ENCODE measurements around the gene SCARB2.
A peak's percentile ranks its signal among the peaks of the same experiment; 100 is the strongest.

Gene SCARB2

DNA sequence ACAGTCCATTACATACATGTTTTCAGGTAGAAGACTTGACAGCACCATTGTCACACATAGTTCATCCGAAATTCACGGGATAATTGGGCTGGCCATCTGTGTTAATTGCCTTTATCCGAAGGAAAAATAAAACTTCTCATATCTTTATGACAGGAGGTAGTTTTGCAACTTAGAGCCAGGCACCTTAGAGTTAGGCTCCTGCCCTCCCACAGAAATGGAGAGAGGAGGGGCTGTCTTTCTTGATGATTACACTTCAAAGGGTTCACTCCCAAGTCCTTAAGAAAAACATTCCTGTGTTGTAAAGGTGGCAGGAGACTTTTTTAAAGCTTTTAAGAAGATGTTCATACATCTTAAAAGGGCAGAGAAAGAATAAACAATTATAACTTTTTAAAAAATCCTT lies 10.5 kb upstream of the SCARB2 start:
- DNase-seq, result no peak

DNA sequence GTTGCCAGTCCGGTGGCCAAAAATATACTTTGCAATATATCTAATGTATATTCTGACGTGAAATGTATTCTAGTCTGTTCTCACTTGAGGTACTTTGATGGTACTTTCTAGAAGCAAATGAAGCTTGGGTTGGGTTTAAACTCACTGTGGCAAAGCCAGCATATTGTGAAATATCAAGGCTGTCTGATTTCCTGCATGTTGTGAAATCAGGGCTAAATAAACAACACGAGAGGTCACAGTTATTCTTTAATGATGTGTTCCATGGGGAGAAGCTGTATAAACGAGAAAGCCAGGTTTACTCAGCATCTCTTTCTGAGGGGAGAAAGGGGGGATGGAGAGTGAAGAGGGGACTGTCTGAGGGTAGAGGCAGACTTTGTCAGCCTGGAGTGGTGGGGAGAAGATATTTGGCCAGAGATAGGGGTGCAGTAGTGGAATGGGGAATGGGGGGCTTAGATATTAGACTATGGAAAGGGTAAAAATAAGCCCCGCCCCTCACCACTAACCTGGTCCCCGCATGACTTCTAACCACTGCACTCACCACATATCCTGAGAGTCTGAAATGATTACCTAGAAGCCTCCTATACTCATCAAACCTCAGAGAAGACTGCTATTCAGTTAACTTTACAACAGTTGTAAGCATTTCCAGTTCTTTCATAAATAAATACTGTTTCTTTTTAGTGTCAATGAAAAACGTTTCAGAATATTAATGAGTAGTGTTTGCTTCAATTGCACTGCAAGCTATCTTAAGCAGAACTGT lies 5.9 kb upstream of the SCARB2 start:
- DNase-seq, result no peak

DNA sequence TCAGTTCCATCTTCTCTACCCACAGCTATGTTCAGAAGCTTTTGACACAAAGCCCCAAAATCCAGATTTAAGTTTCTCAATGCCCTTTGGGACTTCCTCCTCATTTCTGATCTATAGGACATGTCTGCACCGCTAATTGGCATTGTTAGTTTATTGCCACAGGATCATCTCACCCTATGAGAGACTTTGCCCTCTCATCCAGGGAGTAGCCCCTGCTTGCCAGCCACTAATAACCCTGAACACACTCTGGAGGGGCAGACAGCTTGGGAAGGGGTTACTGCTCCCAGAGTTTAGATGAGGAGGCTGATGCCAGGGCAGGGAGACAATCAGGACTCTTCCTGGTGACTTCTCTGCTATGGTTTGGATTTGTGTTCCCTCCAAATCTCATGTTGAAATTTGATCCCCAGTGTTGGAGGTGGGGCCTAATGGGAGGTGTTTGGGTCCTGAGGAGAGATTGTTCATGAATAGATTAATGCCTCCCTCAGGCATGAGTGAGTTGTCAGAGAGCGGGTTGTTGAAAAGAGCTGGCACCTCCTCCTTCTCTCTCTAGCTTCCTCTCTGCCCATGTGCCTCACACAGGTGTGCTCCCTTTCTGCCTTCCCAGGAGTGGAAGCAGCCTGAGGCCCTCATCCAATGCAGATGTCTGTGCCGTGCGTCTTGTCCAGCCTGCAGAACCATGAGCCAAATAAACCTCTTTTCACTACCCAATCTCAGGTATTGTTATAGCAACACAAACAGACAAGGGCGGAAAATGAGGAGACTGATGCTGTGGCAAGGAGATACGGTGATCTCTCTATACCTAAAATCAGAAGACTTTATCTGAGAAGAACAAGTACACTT lies 3.6 kb upstream of the SCARB2 start:
- DNase-seq, result no peak

DNA sequence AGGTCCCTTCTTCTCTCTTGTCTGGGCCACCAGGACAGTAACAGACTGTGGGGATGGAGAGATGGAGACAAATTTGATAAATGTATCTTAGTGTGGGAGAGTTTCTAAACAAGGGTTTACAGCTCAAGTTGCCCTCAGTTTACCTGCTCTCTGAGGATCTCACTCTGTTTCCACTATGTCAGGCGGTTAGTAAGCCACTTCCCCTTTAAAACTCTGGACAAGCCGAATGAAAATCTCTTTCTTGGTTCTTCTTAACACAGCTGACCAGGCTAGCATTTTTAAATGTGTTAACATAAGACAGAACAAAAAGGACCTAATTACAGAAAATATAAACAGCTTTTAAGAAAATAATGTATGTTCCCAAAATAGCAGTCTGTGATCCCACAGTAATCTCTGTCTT lies 2.9 kb upstream of the SCARB2 start:
- no peak for DNase-seq

DNA sequence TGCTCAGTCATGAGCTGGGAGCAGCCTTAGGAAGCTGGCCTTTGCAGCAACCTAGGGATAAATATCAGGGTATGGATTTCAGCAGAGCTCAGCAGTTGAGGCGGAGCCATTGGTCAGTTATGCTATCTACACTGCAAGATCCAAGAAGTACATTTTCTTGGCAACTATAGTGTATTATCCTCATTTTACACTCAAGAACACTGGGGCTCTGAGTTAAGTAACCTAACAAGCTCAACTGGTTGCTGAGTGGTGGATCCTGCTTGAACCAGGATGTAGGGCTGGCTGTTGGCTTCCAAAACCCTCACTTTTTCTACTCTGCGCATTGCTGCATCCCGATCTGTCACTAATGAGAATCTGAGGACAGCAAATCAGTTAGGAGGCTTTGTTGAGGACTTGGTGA lies 1.5 kb upstream of the SCARB2 start:
- DNase-seq, result no peak

DNA sequence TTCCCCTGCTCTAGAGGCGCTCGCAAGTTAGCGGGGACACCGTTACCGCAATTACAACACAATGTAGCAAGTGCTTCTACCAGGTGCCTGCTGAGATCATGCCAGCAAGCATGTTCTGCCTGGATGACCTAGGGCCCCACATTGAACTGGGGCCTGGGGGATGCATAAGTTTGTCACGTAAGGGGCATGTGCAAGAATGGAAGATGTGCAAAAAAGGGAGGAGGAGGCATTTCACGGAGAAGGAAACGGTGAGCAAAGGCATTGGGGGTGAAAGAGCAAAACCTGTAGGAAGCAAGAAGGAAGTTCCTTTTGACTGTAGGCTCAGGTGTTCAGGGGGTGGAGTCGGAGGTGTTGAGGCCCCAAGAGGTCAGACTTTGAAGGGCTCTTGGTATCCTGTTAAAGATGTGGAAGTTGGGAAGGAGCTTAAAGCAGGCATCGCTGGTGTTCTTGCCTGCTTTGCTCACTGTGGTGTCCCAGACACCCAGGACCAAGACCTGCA lies 602 bp upstream of the SCARB2 start:
- DNase-seq, result no peak

DNA sequence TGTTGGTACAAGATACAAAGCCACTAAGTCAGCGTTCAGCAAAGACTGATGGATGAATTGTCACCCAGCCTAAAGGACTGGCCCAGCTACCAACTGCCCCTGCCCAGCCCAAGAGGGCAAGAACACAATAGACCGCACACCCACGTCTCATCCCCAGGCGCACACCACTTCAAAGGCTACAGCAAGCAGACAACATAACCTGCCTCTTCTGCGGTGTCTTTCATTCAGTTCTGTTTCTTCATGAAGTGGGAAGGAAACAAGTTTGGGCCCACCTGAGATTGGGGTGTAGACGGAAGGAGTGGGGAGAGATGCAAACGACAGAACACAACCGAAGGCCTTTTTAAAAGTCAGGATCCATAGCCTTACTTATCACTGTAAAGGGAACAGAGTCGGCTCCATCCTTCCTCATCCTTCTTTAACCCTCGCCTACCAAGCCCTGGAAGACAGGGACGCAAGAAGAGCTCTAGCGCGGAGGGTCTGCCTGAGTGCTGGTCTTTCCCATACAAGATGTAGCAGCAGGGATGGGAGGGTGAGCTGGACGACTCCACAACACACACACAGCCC lies 691 bp downstream of the SCARB2 start:
- no peak for DNase-seq

DNA sequence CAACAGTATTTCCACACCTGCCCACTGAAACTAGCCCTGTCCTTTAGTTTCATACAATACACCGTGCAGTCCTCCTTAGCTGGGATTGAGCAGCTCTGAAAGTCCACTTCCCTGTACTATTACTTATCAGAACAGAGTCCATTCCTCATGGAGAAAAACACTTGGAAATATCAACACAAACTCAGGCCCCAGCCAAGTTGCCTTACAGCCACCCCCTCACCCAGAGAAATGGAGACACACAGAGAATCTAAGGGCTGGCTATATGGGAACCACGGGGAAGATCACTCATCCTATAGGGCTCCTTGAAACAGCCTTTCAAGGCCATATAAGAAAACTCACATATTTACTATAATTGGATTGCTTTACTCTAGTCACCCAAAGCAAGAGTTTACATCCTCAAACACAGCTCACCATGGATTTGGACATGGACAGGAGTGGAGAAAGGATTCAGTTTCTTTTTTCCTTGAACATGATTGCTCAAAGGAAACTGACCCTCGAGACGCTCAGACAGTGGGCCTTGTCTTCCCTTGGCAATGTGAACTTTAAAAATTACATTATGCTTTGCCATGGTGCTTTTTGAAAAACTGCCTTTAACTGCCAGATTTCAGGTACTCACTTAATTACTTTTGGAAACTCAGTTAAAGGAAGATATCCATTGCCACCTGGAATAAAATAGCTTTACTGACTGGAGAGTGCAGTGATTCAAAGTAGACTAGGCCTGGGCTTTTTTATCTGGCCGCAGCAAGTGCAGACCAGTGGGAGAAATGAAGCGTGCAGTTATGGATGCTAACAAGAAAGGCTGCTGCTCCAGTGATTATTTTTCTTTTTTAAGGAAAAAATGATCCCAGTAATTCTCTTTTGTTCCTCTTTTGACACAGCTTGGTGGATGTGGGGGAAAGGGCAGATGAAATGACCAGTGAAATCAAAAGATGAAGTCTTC lies 1.6 kb downstream of the SCARB2 start:
- no peak for DNase-seq

DNA sequence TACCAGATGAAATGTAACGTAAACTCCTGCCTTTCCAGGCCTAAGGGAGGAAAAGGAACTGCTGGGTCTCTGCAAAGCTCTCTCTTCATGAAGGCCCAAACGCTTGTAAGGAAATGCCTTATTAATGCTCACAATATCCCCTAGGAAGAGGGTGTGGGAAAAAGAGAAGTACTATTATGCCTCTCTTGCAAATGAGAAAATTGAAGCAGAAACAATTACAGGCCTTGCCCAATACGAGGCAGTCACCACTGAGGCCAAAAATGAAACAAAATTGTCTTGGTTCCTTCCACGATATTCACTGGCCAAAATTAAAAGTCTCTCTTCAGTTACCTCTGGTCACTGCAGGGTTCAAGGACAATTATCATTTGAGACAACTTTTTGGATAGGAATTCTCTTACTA lies 3.2 kb downstream of the SCARB2 start:
- DNase-seq, result no peak

DNA sequence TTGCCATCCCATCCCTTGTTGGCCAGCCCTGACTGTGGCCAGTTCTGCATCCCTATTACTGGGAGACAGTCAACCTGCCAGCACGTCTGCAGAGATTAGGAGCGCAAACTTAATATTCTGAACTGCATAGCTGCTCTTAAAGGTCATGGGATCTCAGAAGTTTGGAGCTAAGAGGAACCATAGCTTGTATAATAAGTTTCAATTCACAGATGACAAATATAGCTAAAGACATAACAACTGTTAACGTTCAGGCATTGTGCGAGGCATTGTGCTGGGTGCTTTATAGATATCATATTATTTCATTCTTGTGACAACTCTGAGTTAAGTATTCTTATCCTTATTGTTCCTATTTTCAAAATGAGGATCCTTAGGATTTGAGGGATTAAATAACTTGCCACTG lies 3.7 kb downstream of the SCARB2 start:
- no peak for DNase-seq

DNA sequence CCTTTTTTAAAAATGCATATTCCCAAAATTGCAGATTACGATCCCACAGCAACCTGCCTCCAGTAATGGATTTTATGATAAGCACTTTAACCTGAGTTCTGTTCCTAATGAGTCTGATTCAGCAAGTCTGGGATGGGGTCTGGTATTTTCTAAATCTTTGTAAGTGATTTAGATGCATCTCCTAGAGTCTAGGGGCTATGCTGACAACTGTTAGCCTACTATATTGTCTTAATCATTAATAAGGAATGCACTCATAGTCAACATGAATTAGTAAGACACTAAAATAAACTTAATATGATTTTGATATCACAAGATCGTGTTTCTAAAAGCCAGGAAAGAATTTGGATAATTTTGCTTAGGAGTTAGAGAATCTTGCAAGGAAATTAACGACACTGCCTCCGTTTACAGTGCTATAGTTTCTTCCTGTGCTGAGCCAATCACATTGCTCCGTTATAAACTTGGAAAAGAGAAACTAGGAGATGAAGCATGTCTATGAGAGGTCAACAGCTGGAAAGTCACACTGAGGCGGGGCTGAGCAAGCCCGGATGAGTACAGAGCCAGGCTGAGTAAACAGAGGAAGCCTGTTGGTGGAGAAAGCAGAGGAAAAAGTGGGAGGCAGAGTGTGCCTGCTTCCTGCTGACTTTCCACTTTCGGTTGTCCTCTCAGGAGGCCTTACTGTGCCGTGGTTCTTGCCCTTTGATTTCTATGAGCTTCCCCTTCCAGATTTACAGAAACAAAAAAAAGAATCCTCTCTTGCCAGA lies 5.4 kb downstream of the SCARB2 start:
- peak; percentile 77 for DNase-seq

DNA sequence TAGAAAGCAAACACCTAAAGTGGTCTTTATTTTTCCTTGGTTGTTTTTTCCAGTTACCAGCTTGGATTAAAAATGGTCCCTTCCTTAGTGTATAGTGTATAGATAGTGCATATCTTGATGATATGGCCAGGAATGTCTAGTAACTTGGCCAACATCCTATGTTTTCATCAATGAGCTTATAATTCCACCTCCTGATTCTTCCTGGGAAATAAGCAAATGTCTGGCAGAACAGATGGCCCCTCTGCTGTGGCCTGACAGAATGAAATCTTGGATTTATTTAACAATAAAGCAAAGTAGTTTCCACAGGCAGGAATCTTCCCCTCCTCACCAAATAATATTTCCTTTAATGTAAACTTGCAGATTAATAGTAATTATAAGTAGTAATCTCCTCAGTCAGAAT lies 6.1 kb downstream of the SCARB2 start:
- no peak for DNase-seq

DNA sequence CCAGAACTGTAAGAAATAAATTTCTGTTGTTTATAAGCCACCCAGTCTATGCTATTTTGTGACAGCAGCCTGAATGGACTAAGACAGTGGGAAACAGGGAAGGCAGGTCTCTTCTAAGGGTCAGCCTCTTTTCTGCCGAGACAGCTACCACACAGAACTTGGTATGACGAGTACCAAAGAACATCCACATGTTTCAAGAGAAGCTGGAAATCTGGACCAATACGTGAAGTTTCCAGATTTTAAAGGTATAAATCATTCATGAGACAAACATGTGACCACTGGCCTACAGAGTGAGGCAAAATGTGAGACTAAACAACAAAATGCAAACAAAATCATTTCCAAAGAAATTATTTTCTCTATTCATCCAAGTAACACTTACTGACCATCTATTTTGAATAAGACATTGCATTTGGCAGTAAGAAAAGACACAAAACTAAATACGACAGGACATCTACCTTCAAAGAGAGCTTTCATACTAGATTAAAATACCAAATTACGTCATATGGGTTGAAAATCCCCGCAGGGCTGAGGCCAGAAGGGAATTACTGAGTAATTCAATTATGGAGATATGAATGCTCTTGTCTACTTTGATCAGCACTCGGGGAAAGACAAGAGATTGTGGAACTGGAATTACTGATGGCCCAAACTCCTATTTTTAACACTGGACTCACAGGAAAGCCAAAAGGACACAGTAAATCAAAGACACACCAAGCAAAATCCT lies 7.2 kb downstream of the SCARB2 start:
- no peak for DNase-seq

DNA sequence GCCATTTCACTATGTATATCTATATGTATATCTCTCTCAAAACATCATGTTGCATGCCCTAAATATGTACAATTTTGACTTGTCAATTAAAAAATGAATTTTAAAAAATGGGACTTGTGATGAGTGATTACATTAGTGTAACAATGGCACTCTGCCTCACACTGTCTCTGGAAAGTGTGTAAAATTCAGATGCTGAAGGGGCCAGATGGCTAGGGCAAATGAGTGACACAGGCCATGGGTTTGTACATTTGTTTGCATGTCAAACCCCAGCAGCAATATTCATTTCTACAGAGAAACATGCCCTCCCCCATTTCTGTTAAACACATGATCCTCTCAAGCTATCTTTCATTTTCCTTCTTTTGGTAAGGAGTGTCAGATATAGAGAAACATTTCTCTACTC lies 8.1 kb downstream of the SCARB2 start:
- DNase-seq, result no peak

DNA sequence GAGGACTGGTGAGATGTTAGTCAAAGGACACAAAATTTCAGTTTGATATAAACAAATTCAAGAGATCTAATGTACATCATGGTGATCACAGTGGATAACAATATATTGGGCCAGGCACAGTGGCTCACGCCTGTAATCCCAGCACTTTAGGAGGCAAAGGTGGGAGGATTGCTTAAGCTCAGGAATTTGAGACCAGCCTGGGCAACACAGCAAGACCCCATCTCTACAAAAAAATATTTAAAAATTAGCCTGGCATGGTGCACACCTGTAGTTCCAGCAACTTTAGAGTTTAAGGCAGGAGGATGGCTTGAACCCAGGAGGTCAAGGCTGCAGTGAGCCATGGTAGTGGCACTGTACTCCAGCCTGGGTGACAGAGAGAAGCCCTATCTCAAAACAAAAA lies 8.7 kb downstream of the SCARB2 start:
- no peak for DNase-seq

DNA sequence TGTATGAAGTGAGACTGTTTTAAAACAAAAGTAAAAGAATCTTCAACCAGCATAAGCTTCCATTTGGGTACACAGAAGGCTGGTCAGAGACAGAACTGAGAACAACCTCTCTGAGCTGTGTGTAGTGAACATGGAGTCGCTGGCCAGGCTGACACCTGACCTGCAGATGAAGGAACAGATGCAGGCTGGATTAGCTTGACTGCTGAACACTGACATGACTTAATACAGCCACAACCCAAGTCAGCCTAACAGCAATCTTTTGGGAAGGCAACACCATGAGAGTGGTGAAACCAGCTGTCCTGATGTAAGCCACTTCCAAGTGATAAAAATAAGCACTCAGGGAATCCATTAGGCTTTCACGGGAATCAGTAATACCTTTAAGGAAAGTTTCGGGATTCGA lies 10.1 kb downstream of the SCARB2 start:
- no peak for DNase-seq

DNA sequence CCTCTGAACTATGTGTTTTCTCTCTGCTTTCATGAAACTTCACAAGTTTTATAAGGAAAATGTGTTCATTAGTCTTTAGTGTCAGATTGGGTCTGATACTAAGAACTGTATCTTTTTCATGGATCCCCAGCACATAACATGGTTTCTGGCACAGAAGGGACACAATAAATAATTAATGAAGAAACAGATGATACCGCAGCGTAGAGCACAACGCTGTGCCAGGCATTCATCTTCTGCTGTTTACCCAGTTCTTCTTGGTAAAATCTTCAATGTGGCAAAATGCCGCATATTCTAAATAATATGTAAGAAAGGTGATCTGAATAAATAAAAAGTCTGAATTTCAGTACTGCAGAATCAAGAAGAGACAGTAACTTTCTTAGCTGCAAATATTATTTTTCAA lies 12.3 kb downstream of the SCARB2 start:
- no peak for DNase-seq

DNA sequence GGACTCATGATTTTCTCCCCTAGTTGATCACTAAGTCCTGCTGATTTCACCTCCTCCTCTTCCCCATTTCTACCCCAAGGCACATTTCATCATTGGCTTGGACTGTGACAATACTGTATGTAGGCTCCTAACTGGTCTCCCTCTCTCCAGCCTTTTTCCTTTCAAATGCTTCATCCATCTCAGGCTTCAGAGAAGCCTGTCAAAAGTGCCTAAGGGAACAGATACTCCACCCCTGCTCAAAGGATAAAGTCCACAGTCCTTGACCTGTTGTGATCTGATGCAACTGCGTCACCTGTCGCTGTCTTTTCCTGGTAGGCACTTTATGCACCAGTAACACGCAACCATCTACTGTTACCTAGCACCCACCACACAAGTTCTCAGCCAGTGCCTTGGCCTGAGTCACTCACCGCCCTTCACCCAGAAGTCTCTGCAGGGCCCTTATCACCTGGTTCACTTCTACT lies 12.8 kb downstream of the SCARB2 start:
- no peak for DNase-seq

DNA sequence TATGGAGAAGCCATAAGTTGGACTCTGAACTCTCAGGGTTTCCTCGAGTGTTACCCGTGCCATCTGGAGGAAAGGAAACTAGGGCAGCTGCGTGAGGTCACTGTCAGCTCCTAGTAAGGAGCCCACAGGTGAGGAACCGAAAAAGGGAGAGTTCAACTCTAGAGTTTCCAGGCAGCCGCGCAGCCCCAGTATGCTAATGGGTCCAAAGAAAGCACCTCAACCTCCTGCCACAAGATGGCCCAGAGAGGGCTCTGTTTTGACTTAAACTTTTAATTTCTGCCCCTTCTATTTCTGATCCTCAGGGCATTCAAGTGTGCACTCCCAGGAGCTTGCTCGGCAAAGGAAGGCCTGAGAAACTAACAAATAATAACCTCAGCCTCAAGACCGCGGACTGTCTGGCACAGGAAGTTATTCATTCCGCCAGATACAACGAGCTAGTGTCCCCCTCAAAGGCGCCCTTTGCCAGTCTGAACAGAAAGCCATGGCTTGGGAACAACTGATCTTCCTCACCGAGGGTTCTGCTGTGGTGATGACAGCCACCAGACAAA lies 13.9 kb downstream of the SCARB2 start:
- no peak for DNase-seq

DNA sequence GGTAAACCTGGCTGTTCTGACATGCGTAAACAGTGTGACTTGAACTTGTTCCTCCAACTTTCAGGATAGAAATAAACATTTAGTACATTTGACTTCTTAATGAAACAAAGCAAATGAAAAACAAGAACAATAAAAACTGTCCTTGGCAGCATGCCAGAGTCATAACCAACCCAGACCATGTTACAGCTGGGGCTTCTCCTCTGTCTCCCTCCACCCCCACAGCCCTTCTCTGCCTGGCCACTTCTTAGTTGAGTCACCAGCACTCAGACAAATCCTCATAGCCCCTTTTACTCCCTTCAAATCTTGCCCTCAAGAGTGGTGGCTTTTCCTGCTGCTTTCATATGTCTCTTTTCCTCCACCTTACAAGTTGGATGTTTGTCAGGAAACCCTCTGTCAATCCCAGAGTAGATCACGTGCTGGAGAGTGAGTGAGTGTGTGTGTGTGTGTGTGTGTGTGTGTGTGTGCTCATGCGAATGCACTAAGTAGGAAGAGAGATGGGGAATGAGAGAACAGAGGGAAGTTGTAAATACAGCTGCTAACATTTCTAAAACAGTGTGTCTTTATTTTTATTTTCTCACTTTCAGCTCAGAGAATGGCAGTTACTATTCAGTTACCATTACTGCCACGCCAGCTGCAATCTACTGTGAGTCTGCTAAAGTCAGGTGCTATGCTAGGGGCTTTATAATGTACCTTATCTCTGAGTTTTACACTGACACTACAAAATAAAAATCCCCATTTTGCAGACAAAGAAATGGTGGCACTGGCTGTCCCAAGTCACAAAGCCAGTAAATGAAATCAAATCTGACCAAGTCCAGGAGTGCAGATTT lies 15.0 kb downstream of the SCARB2 start:
- DNase-seq, result peak; percentile 79
